Neural crest cell (in vitro differentiated cells): Measurements from ENCODE around the gene NOP14. TPM values are rescaled to one million over a fixed set of nuclear protein-coding genes. Genes with fewer than 3 reads are reported as not detected.

Experiments used
- DNase-seq: peaks from one replicate; pipeline ENCODE4 v3.0.0; 2021; ENCODE audit warnings: low read depth, mixed read lengths, low spot score
- H3K27ac Mint-ChIP-seq: one replicate; pipeline ENCODE4 v1.8.0; 2021; ENCODE audit warnings: mild to moderate bottlenecking, mixed read lengths; ENCODE audit not compliant: unreplicated experiment
- H3K27me3 Mint-ChIP-seq: 2 replicates; pipeline ENCODE4 v1.8.0; 2021; ENCODE audit warnings: low read depth, mild to moderate bottlenecking, mixed read lengths
- H3K36me3 Mint-ChIP-seq: 2 replicates; pipeline ENCODE4 v1.8.0; 2021; ENCODE audit warnings: low read depth, mild to moderate bottlenecking, mixed read lengths
- H3K4me1 Mint-ChIP-seq: 2 replicates; pipeline ENCODE4 v1.8.0; 2021; ENCODE audit warnings: mixed read lengths
- H3K4me3 Mint-ChIP-seq: one replicate; pipeline ENCODE4 v1.8.0; 2021; ENCODE audit warnings: mild to moderate bottlenecking, mixed read lengths
- H3K9me3 Mint-ChIP-seq: 2 replicates; pipeline ENCODE4 v1.8.0; 2021; ENCODE audit warnings: mixed read lengths
- CTCF ChIP-seq: fragments of 200-600 bp; sonication (generic); conservative IDR thresholded peaks from 2 replicates; pipeline ENCODE4 v1.5.0; 2021; ENCODE audit warnings: antibody characterized with exemption, mild to moderate bottlenecking
- total RNA-seq: library from RNA; stranded (reverse); gene quantifications from 2 replicates; pipeline ENCODE4 v1.2.1, GENCODE V29; 2021

The NOP14 gene
- total RNA-seq, 1 donor from 2014 or later, result 46.6 TPM

- Mint-ChIP-seq H3K4me1 (peaks cover 5% of the 10 kb centered on the region), H3K9me3 (peaks cover 5% of the 10 kb centered on the region), H3K4me3 (no peak overlapping the region), H3K36me3 (no peaks in the 10 kb centered on the region), H3K27me3 (no peaks in the 10 kb centered on the region), H3K27ac (no peak overlapping the region)
- no peak for DNase-seq
- no peak for TF ChIP-seq CTCF
Observed at GRCh38 chr4:2982012-2982411, 18.8 kb upstream of the NOP14 start.

GRCh38 chr4:2981256-2981819, 18.1 kb upstream of the NOP14 start:
- no peak overlapping the region for H3K4me3 Mint-ChIP-seq
- peaks cover 5% of the 10 kb centered on the region for H3K9me3 Mint-ChIP-seq

GRCh38 chr4:2977211-2978088, 14.2 kb upstream of the NOP14 start:
- Mint-ChIP-seq H3K9me3 (no peaks in the 10 kb centered on the region), H3K36me3 (no peaks in the 10 kb centered on the region), H3K27me3 (no peaks in the 10 kb centered on the region), H3K27ac (peak overlapping the region; percentile 85), H3K4me1 (peaks cover 5% of the 10 kb centered on the region), H3K4me3 (no peak overlapping the region)
- no peak for TF ChIP-seq CTCF
- no peak for DNase-seq

More at GRCh38 chr4:2981256-2981819, 18.1 kb upstream of the NOP14 start:
- no peak overlapping the region for H3K27ac Mint-ChIP-seq
- peaks cover 5% of the 10 kb centered on the region for H3K4me1 Mint-ChIP-seq
- H3K36me3 Mint-ChIP-seq, result no peaks in the 10 kb centered on the region
- H3K27me3 Mint-ChIP-seq, result no peaks in the 10 kb centered on the region
- no peak for DNase-seq
- TF ChIP-seq CTCF, result no peak

GRCh38 chr4:2971275-2971674, 8.1 kb upstream of the NOP14 start:
- H3K36me3 Mint-ChIP-seq, result no peaks in the 10 kb centered on the region
- no peak overlapping the region for H3K4me3 Mint-ChIP-seq
- H3K4me1 Mint-ChIP-seq, result no peaks in the 10 kb centered on the region
- no peaks in the 10 kb centered on the region for H3K9me3 Mint-ChIP-seq
- H3K27me3 Mint-ChIP-seq, result no peaks in the 10 kb centered on the region
- no peak overlapping the region for H3K27ac Mint-ChIP-seq
- DNase-seq, result no peak
- no peak for TF ChIP-seq CTCF

- no peak for TF ChIP-seq CTCF
- no peak for DNase-seq
- no peaks in the 10 kb centered on the region for H3K9me3 Mint-ChIP-seq
- peak overlapping the region; percentile 72 for H3K4me3 Mint-ChIP-seq
- H3K27me3 Mint-ChIP-seq, result no peaks in the 10 kb centered on the region
- peaks cover 10% of the 10 kb centered on the region for H3K4me1 Mint-ChIP-seq
- no peak overlapping the region for H3K27ac Mint-ChIP-seq
- no peaks in the 10 kb centered on the region for H3K36me3 Mint-ChIP-seq
Observed at GRCh38 chr4:2968381-2968780, 5.2 kb upstream of the NOP14 start.
